GM12891 (cell line): Measurements from ENCODE around the gene SRF.

ENCODE experiments used
- DNase-seq: peaks from one replicate; pipeline ENCODE4 v3.0.0; 2011; ENCODE audit warnings: low spot score; ENCODE audit not compliant: insufficient read length
- FAIRE-seq: peaks from 2 replicates; lab custom pipeline; 2011; peaks lifted over from hg19 to GRCh38; lab: Jason Lieb, UNC
- PAX5 ChIP-seq: IDR thresholded peaks from 2 replicates; pipeline ENCODE4 v1.6.1; 2011; ENCODE audit warnings: low read length, moderate library complexity, mild to moderate bottlenecking; ENCODE audit not compliant: insufficient read depth, severe bottlenecking
- POLR2A ChIP-seq: IDR thresholded peaks from 2 replicates; pipeline ENCODE4 v1.6.1; 2011; ENCODE audit warnings: low read depth, low read length, control low read depth
- POLR2AphosphoS5 ChIP-seq: IDR thresholded peaks from 2 replicates; pipeline ENCODE4 v1.6.1; 2011; ENCODE audit warnings: low read depth, low read length, control low read depth
- POU2F2 ChIP-seq: IDR thresholded peaks from 2 replicates; pipeline ENCODE4 v1.6.1; 2011; ENCODE audit warnings: low read depth, mild to moderate bottlenecking, control low read depth, low read length, moderate library complexity
- SPI1 ChIP-seq: IDR thresholded peaks from 2 replicates; pipeline ENCODE4 v1.6.1; 2011; ENCODE audit warnings: low read depth, low read length, control low read depth
- TAF1 ChIP-seq: IDR thresholded peaks from 2 replicates; pipeline ENCODE4 v1.6.1; 2011; ENCODE audit warnings: low read depth, low read length, control low read depth

The SRF gene

GRCh38 chr6:43183441-43183840 is 12.4 kb downstream of the SRF start:
- TF ChIP-seq POLR2A, result no peak
- FAIRE-seq, result no peak
- no peak for DNase-seq

GRCh38 chr6:43184268-43184985 is 13.4 kb downstream of the SRF start:
- DNase-seq (no peak), FAIRE-seq (no peak)
- TF ChIP-seq POLR2A (no peak), TAF1 (no peak), SPI1 (no peak), POU2F2 (no peak), PAX5 (no peak), POLR2AphosphoS5 (no peak)

GRCh38 chr6:43185391-43185985 is 14.4 kb downstream of the SRF start:
- no peak for DNase-seq
- no peak for FAIRE-seq
- TF ChIP-seq POLR2AphosphoS5, result no peak
- no peak for TF ChIP-seq TAF1
- TF ChIP-seq SPI1, result no peak
- TF ChIP-seq POLR2A, result no peak
- no peak for TF ChIP-seq PAX5
- TF ChIP-seq POU2F2, result no peak

GRCh38 chr6:43186019-43186418 is 14.9 kb downstream of the SRF start:
- TF ChIP-seq TAF1, result no peak
- no peak for TF ChIP-seq POU2F2
- TF ChIP-seq SPI1, result no peak
- TF ChIP-seq POLR2AphosphoS5, result no peak
- TF ChIP-seq POLR2A, result no peak
- TF ChIP-seq PAX5, result no peak
- DNase-seq (no peak), FAIRE-seq (no peak)

- FAIRE-seq (no peak), DNase-seq (no peak)
- no peak for TF ChIP-seq POLR2A
Measured at GRCh38 chr6:43186706-43187105, 15.6 kb downstream of the SRF start.

GRCh38 chr6:43187821-43188220 is 16.8 kb downstream of the SRF start:
- FAIRE-seq (no peak), DNase-seq (no peak)
- TF ChIP-seq SPI1, result no peak
- no peak for TF ChIP-seq POLR2AphosphoS5
- TF ChIP-seq POLR2A, result no peak
- no peak for TF ChIP-seq TAF1
- no peak for TF ChIP-seq POU2F2
- TF ChIP-seq PAX5, result no peak

- TF ChIP-seq POLR2AphosphoS5, result no peak
- TF ChIP-seq TAF1, result no peak
- TF ChIP-seq SPI1, result no peak
- TF ChIP-seq POLR2A, result no peak
- no peak for TF ChIP-seq PAX5
- TF ChIP-seq POU2F2, result no peak
- no peak for FAIRE-seq
- no peak for DNase-seq
Measured at GRCh38 chr6:43188426-43188825, 17.4 kb downstream of the SRF start.

GRCh38 chr6:43189776-43190304 is 18.8 kb downstream of the SRF start:
- DNase-seq (no peak), FAIRE-seq (no peak)
- no peak for TF ChIP-seq POLR2AphosphoS5
- TF ChIP-seq POLR2A, result no peak
- no peak for TF ChIP-seq SPI1
- no peak for TF ChIP-seq TAF1
- TF ChIP-seq PAX5, result no peak
- no peak for TF ChIP-seq POU2F2

- DNase-seq (no peak), FAIRE-seq (no peak)
- no peak for TF ChIP-seq TAF1
- TF ChIP-seq POLR2AphosphoS5, result no peak
- no peak for TF ChIP-seq POLR2A
Measured at GRCh38 chr6:43192911-43193310, 21.8 kb downstream of the SRF start.

- FAIRE-seq, result no peak
- TF ChIP-seq POU2F2 (no peak), TAF1 (no peak), POLR2A (no peak), PAX5 (no peak), SPI1 (no peak), POLR2AphosphoS5 (no peak)
- no peak for DNase-seq
Measured at GRCh38 chr6:43193929-43194328, 22.9 kb downstream of the SRF start.
